EL (cell line): ENCODE results near the gene ZNF396.

Experiments
- DNase-seq: peaks from one replicate; pipeline ENCODE4 v3.0.0-alpha.2; 2016

Gene ZNF396

DNA sequence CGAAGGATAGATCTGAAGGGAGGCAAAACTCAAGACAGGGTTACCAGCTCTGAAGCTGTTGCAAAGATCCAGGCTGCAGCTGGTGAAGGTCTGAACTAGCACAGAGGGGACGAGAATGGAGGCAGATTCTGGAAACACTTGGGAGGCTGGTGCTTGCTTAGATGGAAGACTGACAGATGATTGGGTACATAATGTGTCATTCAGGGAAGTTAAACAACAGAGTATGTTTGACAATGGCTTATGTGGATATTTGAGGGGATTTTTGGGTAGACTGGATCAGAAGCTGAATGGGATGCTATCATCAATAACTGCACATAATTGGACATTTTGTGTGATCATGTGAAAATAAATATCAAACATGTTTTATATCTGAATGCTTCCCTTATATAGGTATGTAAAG lies 2.3 kb upstream of the ZNF396 start:
- no peak for DNase-seq

DNA sequence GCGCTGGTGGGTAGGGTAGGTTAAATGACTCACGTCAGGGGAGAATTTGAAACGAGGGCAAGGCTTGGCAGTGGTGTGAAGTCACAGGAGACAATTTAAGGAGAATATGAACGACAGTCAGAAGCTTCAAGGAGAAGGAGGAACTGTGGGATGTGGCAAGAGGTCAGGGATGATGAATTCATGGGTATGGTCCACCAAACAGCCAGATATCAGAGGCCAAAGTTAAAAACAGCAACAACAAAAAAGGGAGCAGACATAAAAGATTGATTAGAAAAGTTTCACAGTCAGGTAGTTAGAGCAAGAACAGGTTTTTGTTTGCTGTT lies 1.4 kb upstream of the ZNF396 start:
- peak; percentile 6 for DNase-seq

DNA sequence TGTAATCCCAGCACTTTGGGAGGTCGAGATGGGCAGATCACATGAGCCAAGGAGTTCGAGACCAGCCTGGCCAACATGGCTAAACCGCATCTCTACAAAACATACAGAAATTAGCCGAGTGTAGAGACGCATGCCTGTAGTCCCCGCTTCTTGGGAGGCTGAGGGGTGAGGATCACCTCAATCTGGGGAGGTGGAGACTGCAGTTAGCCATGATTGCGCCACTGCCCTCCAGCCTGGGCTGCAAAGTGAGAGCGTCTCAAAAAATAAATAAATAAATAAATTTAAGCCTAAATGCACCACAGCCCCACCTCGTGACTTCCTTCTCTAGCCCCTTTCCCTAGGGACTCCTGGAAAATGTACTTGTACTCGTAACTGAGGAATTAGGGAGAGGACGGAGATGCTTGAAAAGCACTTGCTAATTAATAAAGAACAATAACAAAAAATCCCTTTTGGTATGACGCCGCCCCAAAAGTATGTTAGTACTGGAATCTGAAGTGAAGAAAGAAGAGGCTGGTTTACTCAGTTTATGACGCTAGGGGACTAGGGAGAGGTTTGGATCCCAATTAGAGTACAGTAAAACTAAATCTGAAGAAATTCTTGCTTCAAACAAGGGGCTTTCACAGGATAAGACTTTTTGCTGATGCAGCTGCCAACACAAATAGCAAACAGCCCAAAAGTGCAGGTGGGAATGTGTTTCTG lies 887 bp upstream of the ZNF396 start:
- DNase-seq, result peak; percentile 49

DNA sequence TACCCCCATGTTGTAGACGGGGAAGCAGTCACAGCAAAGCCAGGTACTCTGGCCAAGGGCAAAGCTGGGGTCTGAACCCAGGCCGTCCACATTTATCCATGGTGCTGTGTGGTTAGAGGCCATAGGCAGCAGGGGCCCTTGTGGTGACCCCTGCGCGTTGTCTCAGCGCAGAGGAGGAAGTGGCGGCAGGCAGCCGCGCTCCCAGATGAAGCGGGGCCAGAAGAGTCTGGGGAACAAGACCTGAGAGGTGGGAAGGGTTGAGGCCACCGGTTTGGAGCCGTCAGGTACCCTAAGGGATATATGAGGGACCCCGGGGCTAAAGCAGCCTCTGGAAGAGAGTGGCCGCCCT lies 770 bp downstream of the ZNF396 start:
- peak; percentile 4 for DNase-seq

DNA sequence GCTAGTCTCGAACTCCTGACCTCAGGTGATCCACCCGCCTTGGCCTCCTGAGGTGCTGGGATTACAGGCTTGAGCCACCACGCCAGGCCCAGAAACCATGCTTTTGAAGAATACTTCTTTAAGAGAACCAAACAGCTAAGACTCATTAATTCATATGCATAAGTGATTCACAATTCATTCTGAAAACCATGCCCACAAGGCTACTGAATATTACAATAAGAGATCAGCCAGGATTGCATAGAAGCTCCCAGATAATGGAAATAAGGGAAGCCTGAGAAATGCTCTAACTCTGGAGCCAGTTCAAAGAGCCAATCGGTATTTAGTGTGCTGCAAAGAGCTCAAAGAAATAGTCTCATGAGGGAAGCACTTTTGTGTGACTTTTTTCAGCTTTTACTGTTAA lies 2.4 kb downstream of the ZNF396 start:
- no peak for DNase-seq

DNA sequence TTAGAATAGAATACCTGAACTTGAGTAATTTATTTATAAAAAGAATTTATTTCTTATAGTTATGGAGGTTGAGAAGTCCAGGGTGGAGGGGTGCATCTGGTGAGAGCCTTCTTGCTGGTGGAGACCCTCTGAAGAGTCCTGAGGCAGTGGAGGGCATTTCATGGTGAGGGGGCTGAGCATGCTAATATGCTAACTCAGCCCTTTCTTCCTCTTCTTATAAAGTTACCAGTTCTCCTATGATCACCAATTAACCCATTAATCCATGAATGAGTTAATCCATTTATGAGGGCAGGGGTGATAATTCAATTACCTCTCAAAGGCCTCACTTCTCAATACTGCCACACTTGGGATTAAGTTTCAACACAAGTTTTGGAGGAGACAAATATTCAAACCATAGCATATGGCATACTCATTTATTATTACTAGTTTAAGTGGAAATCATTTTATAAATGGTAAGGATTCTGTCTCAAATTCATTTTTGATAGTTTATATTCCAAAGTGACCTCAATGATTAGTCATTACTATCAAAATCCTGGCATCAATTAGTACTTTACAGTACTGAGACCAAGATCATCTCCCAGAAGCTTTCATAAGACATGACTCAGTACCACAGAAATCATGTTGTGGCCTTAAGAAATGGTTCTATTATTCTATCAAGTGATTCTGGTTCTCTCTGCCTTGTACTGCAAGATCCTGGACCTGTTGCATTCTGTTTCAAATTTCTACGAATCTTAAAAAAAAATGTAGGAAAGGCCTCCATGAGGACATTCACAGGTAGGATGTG lies 5.5 kb downstream of the ZNF396 start:
- DNase-seq, result peak; percentile 34

DNA sequence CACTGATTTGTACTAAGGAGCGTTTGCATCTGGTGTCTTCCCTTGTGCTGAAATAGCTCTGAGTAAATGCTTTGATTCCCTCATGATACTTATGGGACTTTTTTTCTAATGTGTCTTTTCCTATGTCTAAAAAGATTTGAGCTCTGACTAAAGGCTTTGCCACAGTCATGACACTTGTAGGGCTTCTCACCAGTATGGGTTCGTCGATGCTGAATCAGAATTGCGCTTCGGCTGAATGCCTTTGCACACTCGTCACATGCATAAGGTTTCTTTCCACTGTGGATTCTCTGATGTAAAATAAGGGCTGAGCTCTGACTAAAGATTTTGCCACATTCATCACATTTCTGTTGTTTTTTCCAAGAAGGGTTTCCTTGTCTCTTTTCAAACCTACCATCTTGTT lies 8.0 kb downstream of the ZNF396 start:
- no peak for DNase-seq

DNA sequence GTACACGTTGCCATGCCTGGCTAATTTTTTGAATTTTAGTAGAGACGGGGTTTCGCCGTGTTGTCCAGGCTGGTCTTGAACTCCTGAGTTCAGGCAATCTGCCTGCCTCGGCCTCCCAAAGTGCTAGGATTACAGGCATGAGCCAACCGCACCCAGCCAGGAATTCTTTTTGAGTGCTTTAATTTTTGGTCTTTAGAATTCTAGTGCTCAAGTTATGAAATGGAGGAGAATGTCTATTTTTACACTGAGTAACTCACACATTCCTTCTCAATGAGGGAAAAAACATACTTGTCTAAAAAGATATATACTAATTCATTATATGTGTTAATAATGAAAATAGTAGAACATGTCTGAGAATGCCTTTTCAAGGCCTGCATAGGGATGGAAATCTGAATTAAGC lies 8.5 kb downstream of the ZNF396 start:
- DNase-seq, result no peak

DNA sequence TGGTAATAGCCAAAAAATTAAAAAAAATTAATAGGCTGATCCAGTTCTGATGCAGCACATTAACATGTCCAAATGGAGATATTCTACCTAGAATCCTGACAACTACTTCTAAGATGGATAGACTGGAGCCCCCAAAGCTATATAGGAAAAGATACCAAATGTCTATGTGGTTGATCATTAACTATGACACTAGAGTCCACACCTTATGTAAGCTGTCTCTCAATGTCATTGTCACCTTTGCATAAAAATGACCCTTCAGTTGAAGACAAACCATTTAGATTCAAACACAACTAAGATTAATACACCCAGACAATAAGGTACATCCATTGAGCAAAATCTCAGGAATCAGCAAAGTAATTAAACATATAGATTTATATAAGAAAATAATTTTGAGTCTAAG lies 14.6 kb downstream of the ZNF396 start:
- no peak for DNase-seq

DNA sequence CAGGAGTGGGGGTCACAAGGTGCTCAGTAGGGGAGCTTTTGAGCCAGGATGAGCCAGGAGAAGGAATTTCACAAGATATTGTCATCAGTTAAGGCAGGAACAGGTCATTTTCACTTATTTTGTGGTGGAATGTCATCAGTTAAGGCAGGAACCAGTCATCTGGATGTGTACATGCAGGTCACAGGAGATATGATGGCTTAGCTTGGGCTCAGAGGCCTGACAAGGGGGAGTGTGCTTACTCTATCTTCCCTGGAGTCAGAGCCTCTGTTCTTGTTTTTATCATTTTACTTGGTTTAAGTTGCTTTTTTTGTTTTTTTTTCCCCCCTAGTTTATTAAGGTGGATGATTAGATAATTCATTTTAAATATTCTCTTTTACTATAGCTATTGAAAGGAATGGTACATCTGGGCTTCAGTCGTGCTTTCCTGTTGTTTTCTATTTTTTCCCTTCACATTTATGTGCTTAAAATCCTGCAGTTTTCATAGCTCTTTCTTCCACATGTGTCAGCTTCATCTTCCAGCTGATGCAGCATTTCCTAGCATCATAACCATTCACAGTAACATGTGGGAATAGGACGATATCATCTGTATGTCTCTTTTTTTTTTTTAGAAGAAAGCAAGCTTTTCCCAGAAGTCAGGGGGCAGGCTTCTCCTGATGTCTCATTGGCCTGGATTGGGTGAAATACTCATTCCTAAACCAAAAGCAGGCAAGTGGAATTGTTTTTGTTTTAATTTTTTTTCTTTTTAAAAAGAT lies 15.4 kb downstream of the ZNF396 start:
- DNase-seq, result no peak

DNA sequence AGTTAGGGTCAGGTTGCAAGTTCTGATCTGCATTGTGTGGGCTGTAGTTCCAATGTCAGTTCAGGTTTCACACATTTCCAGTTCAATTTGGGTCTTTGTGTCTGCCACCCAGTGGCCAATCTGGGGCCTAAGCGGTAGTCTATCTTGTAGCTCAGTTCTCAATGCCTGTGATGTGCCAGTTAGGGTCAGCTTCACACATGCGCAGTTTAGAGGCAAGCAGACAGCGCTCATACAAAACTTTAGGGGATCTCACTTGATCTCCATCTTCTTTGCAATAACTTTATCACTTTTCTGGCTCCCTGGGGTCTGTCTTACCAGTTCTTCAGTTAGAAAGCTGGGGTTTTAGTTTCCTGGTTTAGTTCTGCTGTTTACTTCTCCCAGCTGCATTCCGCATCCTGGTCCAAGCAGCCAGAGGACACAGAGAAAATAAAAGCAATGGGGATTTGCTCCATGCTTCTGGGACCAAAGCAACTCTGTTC lies 22.0 kb downstream of the ZNF396 start:
- DNase-seq, result peak; percentile 83

DNA sequence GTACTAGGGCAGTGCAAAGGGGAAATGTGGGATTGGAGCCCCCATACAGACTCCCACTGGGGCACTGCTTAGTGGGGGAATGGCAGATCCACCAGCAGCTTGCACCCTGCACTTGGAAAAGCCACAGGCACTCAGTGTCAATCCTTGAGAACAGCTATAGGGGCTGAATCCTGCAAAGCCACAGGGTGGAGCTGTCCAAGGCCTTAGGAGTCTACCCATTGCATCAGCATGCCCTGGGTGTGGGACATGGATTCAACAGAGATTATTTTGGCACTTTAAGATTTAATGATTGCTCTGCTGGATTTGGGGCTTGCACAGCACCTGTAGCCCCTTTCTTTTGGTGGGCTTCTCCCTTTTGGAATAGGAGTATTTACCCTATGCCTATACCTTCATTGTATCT lies 24.4 kb downstream of the ZNF396 start:
- DNase-seq, result no peak

DNA sequence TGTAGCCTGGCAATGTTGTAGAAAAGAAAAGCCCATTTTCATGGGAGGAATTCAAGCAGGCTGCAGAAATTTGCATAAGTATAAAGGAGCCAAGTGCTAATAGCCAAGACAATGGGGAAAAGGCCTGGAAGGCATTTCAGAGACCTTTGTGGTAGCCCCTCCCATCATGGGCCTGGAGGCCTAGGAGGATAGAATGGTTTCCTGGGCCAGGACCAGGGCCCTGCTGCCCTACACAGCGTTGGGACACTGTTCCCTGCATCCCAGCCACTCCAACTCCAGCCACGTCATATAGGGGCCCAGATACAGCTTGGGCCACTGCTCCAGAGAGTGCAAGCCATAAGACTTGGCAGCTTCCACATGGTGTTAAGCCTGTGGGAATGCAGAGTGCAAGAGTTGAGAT lies 24.9 kb downstream of the ZNF396 start:
- DNase-seq, result no peak

DNA sequence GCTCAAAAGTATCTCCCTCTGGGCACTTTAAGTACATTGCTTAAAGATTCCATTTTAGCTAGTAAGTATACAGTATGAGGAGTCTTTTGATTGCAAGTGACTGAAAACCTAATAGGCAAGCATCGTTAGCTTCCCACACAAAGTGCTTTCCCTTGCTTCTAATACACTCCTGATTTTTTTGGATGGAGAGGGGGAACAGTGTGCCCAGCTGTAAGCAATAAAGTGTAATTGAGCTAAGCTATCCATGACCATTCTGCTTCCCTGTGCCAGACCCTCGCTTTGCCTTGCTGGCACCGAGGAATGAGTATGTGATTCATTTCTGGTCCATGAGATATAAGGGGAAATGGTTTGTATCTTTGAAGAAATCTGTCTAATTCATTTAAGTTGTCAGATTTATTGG lies 29.1 kb downstream of the ZNF396 start:
- no peak for DNase-seq

DNA sequence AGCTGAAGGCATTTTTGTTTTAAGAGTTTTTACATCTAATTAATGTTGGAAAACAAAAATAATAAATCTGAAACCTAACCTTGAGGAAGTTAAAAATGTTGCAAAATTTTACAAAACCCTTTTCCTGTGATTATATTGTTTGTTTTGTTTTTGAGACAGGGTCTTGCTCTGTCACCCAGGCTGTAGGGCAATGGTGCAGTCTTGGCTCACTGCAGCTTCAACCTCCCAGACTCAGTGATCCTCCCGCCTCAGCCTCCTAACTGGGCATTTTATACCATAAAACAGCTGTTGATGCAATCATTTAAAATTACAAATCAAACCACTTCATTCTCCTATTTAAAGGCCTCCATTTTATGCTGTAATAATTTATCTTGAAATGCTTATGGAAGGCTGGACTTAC lies 31.2 kb downstream of the ZNF396 start:
- DNase-seq, result no peak

DNA sequence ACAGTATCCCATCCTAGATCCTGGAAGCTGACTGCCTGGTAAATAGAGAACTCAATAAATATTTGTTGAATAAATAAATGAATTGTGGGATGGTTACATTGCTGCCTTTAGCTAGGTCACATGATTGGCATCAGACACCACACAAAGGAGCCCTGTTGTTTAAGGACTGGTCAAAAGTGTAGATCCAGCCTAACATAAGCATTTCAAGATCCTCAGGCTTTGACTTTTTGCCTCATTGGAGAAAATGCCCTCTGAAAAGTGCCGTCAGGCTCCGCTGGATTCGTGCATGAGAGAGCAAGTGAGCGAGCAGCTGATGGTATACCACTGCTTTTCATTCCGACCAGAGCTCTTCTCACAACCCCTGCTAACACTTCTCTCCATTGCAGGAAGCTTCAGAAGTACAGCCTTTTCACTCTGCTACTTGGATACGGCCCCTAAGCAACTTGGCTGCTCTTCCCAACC lies 31.6 kb downstream of the ZNF396 start:
- DNase-seq, result no peak

DNA sequence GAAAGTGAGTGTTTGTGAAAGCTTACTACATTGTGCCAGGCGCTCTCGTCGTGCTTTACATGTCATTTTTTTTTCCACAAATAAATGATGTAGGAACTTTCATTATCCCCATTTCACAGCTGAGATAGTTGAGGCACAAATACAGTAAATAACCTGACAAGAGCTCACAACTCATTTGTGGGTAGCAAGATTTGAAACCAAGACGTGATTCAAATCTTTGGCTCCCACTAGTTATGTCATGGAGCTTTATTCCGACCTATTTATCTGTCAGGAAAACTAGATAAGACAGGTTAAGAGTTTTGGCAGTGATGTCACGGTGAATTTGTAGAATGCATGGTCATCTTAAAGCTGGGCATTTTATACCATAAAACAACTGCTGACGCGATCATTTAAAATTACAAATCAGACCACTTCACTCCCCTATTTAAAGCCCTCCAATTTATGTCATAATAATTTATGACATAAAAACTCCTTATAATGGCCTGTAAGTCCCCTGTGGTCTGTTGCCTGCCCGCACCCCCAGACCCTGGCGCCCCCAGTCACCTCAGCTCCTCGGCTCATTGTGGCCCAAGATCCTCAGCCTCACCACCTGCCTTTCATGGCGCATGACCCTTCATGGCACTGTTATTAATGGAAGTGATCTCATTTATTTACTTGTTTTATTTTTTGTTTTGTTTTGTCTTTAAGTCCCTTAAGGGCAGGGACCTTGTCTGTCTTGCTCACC lies 32.2 kb downstream of the ZNF396 start:
- DNase-seq, result no peak

DNA sequence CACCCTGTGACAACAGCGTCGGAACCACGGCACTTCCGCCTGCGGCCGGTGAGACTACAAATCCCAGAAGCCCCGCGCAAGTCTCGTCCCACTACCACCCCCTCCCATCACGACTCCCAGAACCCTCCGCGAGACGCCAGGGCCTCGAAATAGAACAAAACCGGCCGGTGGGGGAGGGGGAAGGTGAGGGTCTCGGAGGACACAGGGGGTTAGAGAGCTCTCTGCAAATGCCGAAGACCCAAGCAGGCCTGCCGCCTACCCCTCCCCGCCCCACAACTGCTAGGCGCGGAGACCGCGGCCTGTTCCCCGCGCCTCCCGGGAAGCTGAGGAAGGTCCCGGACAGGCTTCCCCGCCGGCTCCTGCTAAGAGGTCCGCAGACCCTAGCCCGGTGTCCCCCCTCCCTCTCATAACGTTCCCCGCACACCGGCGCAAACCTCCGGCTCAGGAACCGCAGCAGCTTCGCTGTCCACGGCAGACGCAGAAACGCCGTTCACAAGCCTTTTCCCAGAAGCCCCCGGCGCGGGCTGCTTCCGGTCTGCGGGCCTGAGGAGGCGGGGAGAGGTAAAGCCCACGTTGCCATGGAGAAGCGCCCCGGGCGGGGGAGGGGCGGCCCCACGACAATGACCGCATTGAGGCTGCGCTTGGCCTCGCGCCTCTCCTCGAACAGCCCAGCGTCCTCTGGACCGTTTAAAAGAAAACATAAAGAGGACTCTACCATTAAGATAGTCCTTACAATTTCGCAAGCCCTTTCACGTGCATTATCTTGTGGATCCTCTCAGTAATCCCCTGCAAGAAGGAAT lies 33.0 kb downstream of the ZNF396 start, which contains the start of gene ZNF24:
ZNF24 (minus strand) TSS at position 485 of the 800 bp plus-strand sequence. CDS start 3,770 bp downstream, outside the sequence.
- peak; percentile 95 for DNase-seq

DNA sequence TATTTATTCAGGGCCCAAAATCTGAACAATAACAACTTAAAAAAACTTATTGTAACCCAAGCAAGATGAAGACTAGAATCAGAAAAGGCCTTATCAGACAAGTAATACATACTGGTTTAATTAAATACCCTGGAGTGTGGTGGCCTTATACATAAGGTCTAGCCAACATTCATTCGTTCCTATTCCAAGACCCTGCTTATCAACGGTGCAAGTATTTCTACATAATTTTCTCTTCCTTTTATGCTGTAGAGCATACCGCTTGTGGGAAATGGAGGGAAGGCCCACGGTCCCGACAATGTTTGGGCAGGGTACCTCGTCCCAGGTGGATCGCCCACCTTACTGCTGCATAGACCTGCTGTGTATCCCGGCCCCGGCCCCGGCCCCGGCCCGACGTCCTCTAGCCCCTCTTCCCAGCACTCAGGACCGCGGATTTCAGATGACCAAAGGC lies 33.6 kb downstream of the ZNF396 start:
- no peak for DNase-seq

DNA sequence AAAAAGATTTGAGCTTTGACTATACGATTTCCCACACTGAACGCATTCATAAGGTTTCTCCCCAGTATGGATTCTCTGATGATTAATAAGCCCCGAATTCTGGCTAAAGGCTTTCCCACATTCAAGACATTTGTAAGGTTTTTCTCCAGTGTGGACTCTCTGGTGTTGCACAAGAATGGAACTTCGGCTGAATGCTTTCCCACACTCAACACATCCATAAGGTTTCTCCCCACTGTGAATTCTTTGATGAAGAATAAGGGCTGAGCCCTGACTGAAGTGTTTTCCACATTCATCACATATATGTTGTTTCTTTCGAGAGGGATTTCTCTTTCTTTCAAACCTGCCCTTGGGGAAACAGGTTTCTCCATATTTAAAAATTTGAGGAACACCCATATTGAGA lies 39.9 kb downstream of the ZNF396 start:
- DNase-seq, result peak; percentile 6

DNA sequence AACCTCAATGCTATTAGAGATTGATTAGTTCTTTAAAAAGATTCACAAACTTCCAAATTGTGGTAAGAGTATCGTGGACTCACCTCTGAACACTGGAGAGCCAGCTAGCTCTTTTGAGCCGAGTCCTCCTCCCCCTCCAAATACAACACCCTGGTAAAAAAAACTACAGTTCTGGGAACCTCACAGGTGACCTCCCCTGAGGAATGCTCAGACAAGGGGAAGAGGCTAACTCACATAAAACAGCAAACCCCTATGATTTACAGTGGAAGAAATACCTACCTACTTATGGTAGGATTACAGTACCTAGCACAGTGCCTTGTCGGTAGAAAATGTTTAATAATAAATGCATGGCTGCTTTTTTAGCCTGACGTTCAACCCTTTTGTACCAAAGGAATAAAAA lies 41.3 kb downstream of the ZNF396 start:
- DNase-seq, result no peak

DNA sequence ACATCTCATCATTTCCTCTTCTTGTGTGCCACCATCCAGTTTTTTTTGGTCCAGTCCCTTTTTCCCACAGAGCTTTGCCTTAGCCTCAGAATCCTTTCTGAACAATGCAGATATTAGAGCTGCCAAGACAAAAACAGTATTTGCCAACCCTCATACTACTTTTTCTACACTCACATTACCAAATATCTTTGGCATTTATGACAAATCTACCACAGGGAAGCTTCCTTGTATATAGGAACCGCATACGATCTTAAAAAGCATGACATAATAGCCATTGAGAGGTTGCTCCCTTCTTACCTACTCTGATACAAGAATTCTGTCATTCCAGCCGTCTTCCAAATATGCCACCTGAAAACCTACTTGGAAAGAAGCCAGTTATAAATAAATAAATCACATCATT lies 42.3 kb downstream of the ZNF396 start:
- peak; percentile 61 for DNase-seq
